DMS 273 (cell line): ENCODE results near the gene GSTM2.

Source experiments
- DNase-seq: peaks from one replicate; lab custom pipeline; 2025; ENCODE audit not compliant: unreplicated experiment; lab: John Stamatoyannopoulos, UW

GSTM2 gene

DNA sequence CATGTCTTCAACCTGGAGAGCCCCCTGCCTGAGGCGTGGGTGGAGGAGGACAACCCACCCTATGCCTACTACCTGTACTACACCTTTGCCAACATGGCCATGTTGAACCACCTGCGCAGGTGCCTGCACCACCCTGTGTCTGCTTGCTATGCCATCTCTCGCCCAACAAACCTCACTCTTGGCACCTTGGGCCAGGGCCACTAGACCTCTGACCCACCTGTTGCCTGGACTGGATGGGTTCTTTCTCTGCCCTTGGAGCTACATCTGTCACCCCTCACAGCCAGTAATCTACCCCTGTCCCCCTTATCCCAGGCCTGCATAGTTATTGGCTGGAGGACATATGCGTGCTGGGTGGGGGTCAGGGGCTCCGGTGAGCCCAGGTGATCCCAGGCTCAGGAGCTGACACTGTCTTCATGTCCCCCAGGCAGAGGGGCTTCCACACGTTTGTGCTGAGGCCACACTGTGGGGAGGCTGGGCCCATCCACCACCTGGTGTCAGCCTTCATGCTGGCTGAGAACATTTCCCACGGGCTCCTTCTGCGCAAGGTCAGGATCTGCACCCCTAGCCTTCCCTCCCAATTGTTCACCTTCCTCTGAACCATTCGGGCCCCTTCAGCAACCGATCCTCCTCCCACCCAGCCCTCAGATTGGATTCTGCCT lies 38.4 kb upstream of the GSTM2 start:
- DNase-seq: no peak

DNA sequence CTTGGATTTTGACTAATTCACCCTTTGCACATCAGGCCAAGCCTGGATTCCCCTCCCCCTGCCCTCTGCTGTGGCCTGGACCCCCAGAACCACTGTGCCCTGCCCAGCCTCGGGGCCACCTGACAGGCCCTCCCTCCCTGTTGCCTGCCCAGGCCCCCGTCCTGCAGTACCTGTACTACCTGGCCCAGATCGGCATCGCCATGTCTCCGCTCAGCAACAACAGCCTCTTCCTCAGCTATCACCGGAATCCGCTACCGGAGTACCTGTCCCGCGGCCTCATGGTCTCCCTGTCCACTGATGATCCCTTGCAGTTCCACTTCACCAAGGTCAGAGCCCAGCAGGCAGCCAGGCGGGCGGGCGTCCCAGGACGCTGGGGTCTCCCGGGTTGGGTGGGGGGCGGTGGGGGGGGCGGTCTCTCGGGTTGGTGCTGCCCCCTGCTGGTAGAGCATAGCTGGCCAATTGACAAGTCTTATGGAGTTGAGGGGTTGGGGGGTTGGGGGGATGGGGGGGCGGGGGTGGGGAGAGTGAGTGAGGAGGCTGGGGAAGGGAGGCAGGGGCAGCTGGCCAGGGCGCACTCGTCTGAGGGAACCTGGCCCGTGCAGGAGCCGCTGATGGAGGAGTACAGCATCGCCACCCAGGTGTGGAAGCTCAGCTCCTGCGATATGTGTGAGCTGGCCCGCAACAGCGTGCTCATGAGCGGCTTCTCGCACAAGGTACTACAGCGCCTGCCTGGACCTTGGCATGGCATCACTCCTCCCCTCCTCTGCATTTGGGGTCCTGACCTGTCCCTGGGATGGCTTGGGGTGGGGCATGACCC lies 37.6 kb upstream of the GSTM2 start:
- peak; percentile 34 for DNase-seq

DNA sequence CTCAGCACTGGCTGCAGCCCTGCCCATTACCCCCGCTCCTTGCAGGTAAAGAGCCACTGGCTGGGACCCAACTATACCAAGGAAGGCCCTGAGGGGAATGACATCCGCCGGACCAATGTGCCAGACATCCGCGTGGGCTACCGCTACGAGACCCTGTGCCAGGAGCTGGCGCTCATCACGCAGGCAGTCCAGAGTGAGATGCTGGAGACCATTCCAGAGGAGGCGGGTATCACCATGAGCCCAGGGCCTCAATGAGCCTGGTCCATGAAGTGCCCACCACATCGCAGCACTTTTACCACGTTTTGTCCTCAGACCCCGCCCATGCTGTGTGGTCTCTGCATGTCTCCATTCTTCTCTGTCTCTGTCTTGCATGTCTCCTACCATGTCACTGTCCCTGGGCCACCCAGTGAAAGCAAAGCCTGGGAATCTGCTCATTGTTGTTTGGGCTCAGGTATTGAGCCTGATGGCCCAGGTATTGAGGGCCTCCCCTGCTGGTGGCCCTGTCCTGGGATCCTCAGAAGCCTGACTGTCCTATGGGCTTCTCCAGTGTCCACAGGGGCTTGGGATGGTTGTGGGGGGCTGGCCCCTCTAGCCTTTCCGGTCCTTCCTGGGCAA lies 36.9 kb upstream of the GSTM2 start:
- no peak for DNase-seq

DNA sequence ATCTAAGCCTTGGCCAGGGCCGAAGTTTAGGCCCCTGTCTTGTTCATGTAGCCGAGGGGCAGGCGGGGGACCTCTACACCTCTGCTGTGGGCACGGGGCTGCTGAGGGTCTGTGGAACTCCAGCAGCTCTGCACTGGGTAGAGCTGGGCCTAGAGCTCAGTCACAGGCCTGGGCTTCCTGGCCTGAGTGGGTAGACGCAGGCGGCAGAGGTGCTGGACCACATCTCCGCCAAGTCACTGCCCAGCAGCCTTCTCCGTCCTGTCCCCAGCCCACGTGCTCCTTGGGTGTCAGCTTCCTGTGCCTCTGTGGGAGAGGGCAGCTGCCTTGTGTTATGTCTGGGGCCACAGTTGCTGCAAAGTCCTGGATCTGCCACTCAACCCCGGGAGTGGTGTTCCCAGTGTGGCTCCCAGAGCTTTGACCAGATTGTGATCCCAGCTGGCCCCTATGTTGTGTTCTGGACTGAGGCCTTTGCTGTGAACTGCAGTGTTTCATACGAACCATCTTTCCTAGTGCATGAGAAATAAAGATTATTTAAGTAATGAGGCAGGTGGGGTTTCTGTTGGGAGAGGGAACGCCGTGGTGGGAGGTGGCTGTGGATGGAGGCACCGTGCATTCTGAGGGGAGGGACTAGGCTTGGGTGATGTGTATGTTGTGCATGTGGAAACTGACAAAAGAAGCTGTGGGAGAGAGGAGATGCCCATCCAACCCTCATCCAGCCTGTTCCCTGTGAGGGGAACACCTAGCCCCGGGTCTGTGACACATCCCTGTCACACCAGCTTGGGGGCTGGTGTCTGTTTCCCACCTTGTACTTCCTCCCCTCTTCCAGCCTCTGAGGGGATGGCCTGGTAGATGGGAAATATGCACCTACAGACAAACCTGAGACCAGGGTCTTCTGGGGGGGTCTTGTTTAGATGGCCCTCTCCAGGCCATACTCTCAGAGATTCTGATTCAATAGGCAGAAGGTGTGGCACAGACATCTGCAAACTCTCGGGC lies 36.0 kb upstream of the GSTM2 start:
- DNase-seq: peak; percentile 81

DNA sequence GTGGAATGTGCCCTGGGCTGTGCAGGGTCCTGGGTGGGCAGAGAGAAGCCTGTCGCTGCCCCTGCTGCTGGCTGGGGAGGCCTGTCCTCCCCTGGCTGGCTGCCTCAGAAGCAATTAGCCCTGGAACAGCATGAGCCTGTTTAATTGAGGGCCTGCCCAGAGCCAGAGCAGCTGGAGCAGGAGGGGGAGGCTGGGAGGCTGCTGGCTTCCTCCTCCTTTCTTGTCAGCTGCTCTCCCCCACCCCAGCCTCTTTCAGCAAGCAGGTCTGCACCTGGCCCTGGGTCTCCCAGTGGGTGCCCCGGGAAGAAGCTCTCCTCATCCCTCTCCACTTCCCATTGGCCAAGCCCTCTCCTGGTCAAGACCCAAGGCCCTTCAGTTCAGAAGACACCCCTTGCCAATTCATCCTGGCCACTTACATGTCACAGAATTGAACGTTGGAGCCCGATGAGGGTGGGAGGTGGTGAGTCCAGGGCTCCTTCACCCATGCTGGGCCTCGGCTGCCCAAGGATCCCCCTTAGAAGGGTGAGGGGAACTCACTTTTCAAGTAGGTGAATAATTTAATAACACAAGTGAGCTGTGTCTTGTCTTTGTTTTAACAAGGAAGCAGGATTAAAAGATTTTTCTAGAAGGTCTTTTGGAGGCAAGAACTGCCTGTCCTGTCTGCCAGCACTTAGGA lies 35.0 kb upstream of the GSTM2 start:
- DNase-seq: peak; percentile 96

DNA sequence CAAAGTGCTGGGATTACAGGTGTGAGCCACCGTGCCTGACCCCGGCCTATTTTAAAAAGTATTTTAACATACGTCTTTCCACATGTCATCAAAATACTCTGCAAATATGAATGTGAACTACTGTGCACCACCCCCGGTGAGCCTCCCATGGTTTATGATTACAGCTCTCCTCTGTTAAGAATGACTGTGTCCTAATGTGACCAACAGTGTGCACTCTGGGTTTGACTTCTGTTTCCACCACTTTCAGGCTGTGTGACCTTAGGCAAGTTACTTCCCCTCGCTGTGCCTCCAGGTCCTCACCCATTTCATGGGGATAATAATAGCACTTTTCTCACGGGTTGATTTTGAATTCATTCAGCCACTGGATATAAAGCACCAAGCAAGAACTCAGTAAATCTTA lies 33.6 kb upstream of the GSTM2 start:
- DNase-seq: no peak

DNA sequence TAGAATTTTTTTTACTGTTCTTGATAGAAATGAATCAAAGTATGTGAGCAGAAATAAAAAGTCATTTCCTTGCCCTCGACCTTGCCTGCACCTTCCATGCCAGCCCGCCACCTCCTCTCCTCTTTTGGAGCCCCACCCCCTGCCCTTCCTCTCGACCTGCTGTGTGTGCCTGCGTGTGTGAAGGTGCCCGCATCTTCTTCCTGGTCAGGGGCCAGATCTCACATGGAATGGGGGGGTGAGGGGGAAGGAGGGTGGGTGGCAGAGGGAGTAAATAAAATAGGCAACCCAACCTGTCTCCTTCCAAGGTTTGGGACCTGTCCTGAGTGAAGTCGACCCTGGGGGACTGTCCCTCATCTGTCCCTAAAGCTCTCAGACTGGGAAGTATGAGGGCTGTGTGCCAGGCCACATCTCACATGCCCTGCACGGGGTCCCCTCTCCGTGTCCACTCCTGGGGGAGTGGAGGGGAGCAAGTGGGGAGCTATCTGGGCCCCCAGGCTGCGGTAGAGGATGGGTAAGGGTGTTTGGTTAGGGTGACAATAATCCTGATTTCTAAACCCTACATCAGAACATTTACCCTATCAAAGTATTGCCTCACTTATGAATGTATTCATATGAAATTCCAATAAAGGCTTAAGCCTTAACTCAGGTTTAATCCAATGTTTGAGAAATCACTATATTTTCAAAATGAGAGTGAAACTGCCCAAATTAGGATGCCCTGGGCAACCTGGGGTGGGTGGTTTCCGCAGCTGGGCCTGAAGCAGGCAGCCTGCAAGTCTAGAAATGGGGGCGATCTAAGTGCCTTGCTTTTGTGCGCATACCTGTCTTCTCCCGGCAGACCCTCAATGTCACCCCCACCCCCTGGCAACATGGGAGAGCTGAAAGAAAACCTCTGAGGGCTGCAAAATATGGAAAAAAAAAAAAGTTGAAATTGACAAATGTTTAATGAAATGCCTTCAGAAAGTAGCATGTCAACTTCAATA lies 32.8 kb upstream of the GSTM2 start:
- no peak for DNase-seq

DNA sequence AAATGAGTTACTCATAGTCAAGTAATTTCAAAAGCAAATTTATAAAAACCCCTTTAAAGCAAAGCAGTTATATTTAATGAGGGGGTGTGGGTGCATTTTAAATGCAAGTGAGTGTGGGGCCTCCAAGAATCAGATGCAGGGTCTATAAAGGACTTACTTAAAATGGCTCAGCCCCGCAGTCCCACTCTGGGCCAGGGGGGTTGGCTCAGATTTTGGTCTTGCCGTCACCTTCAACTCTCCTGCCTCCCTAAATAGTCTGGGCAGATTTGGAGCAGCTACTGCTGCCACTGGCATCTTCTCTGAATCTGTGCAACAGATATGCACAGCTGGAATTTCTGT lies 32.0 kb upstream of the GSTM2 start:
- DNase-seq: peak; percentile 56

DNA sequence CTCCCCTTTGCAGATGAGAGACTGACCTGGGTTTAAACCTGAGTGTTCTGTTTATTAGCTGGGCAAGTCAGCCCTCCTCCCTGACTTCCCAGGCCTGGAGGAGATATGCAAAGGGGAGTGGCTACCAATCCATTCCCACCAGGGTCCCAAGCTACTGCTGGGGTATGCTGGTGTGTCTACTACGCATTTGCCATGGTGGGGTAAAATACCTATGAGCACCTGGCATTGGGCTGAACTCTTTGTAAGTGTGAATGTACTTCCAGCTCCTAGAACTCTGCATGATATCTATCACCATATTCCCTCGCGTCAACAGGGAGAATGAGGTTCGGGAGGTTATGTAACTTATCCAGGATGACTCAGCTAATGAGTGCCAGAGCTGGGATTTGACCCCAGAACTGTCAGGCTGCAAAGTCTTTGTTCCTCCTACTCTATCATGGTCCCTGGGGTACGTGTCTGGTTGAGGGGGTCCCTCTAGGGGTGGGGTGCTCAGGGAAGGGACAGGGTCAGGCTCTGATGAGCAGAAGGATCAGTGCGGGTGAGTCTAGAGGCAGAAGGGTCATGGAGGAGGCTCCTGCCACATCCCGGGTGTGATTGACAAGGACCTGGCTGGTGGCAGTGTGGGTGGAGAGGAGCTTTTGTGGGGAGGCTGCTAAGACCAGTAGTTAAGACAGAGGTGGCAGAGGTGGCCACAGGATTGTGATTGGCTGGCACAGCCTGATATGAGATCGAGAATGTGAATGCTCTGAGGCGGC lies 31.5 kb upstream of the GSTM2 start:
- peak; percentile 57 for DNase-seq

DNA sequence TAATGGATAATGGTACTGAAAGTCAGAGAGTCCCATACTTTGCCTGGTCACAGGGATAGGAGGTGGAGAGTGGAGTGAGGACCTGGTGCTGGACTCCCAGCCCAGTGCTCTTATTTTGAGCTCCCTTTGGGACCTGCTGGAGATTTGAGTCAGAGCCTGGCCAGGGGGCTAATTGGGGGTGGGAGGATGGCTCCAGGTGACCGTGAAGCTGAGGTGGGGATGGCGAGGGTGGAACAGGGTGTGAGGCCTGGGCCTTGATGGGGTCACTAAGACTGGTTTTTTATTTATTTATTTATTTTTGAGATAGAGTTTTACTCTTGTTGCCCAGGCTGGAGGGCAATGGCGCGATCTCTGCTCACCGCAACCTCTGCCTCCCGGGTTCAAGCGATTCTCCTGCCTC lies 30.4 kb upstream of the GSTM2 start:
- no peak for DNase-seq

DNA sequence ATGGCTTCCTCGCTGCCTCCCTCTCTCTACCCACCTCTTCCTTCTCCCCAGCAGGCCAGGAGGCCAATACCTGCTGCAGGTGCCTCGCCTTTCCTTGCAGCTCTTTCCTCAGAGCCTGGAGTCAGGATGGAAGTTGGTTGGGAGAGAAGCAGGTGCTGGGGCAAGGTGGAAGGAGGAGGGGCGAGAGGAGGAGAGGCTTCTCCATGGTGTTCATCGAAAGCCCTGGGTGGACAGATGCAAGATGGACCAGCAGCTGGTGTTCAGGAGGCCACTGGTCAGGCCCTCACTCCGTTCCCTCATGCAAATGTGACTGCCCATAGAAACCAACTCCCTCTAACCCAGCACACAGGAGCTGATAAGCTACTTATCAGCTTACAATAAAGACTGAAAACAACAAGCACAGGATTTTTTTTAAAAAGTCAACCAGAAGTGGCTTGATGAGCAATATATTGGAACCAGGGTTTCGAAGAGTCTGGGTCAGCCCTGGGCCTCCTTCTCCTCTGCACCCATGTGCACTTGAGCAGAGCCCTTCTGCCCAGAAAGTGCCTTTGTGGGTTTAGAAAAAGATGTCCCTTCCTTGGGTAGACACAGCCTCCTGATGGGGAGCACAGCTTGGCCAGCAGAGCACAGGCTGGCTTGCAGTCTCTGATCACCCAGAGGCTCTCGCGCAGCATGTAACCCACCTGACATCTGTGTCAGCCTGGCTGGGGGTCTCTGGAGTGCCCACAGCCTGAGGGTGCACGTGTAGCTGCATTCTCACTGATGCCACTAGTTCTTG lies 28.6 kb upstream of the GSTM2 start:
- DNase-seq: no peak

DNA sequence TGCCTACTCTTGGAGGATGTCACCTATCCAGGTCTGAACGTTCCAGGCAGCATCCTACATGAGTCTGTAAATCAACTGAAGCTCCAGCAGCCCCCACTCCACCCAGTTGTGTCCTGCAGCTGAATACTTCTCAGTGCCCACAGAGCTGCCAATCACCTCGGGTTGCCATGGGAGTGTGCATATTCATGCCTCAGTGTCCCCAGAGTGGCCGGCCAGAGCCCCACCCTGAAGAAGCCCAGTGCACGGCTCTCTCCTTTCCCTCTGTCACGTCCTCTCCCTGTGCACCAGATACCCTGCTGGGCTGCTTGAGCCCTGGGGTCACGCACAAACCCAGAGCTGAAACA lies 28.0 kb upstream of the GSTM2 start:
- DNase-seq: no peak

DNA sequence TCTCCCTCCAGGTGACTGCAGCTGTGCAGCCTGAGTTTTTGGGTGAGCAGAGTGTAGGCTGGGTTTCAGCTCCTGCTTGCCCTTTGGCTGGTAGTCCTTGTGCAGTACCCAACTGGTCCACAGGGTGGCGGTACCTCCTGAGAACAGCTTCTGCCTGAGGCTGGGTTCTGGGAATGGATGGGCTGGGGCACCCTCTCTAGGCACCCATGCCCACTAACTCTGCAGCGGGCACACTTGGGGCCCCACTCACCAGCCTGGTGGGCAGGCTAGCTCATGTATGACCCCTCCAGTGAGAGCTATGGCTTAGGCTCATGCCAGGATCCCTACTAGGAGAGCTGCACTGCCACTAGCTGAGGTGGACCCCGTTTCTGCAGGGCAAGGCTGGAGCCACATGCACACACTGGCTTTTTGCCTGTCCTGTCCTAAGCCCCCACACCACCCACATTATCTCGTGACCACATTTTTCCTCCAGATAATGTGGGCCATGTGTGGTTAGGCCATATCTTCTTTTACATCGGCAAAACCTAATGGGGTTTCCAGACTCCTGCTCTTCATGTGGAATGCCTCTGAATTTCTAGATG lies 27.5 kb upstream of the GSTM2 start:
- peak; percentile 88 for DNase-seq

DNA sequence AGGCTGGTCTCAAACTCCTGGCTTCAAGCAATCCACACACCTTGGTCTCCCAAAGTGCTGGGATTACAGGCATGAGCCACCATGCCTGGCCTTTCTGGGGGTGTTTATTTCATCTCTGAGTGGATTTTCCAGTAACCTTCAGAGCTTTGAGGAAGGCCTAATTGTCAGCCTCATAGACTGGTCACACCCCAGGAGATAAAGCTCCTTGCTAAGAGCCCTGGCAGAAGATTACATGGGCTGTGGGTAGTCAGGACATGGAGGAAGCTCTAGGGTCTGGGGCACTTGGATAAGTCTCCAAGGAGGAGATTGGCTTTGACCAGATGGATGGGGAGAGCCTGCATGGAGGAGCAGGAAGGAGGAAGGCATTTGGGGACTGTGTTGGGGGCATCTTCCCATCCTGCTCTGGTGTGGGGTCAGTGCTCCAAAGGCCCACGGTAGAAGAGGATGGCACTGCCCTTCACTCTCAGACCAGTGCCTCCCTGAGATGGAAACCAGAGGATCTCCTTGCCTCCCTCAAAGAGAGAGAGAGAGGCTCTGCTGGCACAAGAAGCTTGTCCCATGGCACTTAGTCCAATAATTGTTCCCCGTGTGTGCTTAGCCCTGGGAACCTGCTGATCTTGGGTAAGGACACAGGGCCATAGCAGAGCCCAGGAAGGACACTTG lies 26.6 kb upstream of the GSTM2 start:
- no peak for DNase-seq

DNA sequence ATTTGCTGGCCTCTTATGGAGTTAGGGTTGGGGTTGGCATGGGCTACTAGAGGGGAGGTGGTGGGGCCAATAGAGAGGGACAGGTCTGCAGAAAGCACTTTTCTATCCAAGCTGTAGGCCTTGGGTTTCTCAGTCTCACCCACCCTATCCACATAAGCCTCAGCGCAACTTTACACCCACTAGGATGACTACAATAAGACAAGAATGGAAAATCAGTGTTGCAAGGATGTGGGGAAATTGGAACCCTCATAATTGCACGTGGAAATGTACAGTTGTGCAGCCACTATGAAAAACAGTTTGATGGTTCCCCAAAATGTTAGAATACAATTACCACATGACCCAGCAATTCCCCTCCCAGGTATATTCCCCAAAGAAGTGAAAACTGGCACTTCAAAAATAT lies 26.0 kb upstream of the GSTM2 start:
- DNase-seq: no peak

DNA sequence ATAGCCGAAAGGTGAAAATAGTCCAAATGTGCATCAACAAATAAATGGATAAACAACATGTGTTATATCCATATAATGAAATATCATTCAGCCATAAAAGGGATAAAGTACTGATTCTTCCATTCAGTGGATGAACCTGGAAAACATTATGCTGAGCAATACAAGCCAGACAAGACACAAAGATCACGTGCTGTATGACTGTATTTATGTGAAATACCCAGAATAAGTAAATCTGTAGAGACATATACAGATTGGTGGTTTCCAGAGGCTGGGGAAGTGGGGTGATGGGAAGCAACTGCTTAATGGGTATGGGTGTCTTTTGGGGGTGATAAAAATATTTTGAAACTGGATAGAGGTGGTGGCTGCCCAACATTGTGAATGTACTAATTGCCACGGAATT lies 25.2 kb upstream of the GSTM2 start:
- no peak for DNase-seq
